GM19395 (cell line): ENCODE data around the gene FOCAD.

Source experiments
- ATAC-seq: cut with Tn5 transposase; IDR thresholded peaks from one replicate; pipeline ENCODE4 v1.9.1; 2021; ENCODE audit warnings: mild to moderate bottlenecking, moderate library complexity; ENCODE audit not compliant: unreplicated experiment

FOCAD gene

DNA sequence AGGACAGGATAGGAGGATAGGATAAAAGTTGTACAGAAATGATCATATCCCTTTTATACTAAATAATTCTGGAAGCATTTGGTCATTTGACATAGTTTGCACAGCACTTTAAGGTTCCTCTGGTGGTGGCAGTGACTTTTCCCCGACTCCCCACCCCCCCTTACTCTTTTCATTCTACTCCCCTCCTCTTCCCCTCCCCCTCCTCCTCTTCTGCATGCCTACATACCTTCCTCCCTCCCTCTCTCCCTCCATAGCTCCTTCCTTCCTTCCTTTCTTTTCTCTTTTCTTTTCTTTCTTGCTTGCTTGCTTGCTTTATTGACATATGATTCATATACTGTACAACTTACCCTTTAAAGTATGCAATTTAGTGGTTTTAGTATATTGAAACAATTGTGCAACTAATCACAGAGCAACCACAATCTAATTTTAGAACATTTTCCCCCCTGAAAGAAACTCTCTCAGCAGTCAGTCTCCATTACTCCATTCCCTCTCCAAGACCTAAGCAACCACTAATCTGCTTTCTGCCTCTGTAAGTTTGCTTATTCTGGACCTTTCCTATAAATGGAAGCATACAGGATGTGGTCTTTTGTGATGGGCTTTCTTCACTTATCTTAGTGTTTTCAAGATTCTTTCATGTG is 188.4 kb downstream of the FOCAD start:
- ATAC-seq: no peak

DNA sequence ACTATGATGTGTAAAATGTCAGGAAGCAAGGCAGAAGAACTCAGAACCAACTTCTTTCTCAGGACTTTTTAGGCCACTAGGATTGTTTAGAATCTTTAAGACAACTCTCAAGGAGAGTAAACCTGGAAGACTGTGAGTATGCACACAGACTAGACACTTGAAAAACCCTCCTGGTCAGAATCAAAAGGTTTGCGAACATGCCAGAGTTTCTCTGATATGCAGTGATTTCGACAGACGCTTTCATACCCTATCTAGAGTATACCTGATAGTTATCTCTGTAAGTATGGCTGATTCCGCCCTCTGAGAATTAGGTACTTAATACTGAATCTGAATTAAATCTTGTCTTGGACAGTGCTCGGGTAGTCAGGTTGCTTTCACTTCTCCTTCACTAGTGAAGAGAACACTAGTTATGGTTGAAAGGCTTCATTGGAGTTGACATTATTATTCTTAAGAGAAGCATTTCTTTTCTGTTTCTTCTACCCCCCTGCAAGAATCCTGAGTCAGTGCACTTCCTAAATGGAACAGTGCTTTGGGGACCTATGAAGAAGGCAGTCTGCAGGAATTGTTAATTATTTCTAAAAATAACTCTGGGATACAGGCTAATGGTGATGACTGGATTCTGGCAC is 189.3 kb downstream of the FOCAD start:
- ATAC-seq: no peak

DNA sequence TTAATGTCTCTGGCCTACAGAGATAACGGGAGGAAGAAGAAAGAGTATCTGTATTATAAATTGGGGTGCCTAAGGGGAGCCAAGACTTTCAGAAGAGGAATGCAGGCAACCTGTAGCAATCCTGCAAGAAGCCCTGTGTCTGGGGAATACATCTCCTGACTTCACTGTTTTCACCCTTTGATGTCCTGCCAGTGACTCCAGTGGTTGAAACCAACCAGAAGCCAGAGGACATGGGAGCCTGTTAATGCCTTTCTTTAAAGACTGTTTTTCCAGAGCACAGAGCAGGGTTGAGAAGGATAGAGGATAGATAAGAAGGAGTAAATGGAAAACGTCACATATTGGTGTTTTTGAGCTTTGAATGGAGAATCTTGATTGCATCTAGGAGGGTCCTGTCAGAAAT is 196.2 kb downstream of the FOCAD start:
- no peak for ATAC-seq

DNA sequence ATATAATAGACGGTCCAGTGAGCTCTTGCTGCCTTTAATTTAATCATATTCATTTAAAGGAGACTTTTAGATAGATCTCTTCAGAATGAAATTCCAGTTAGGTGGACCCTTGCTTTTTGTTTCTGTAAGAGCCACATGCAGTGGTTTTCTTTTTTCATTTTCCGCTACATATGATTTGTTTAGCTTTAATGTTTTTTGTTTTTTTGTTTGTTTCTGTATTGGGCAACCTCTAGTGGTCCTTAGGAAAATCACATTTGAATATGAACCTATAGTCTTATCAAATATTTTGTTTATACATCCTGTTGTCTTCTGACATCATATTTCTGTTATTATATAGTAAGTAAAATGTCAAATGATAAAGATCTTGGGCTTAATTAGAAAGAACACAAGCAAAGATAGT is 196.6 kb downstream of the FOCAD start:
- ATAC-seq: no peak

DNA sequence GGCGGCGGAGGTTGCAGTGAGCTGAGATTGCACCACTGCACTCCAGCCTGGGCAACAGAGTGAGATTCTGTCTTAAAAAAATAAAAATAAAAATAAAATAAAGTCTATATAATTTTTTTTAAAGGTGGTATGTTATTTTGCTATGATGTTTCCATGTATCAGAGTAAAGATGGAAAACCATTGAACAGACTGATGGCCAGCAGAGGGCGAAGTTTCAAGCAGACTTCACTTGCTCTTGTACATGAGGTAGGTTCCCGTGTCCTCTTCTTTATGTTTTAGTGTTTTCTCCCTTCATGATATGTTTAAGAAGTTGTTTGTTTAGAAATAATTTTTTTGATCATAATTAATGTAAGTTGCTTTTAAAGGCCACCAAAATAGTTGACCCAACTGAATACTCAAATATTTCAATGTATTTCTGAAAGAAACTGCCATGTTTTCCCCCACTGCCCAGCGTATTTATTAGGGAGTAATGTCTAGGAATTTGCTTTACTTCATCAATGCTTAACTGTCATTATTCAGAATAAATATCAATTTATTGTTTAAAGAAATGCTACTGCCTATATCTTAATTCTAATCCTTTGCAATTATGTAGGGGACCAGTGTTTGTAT is 201.0 kb downstream of the FOCAD start:
- peak; percentile 68 for ATAC-seq

DNA sequence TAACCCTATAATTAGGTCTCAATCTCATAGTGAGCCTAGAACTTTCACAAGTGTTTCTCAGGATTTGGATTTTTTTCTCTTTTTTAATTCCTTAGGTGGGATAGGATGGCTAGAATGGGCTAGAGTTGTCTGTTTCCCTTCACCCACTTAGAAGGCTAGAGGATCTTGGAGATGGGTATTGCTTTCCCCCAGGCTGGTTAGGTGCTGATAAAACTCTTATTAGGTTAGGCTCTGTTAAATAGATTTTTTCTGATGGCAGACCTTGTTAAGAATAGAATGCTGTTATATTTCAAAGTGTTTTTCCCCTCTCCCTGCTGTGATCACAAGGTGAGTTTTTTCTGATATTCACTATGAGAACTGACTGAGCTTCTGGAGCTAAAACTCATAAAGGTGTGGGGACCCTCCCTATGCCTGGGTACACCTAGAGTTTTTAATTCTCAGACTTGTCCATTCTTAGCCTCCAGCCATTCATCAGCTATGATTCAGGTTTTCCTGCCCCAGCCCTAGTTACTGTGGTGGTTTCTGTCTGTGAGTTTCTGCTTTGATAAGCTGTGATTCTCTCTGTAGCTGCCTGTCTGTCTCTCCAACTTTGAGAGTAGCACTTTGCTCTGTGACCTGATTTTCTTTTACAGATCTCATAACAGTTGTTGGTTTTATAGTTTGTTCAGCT is 215.0 kb downstream of the FOCAD start:
- ATAC-seq: no peak

DNA sequence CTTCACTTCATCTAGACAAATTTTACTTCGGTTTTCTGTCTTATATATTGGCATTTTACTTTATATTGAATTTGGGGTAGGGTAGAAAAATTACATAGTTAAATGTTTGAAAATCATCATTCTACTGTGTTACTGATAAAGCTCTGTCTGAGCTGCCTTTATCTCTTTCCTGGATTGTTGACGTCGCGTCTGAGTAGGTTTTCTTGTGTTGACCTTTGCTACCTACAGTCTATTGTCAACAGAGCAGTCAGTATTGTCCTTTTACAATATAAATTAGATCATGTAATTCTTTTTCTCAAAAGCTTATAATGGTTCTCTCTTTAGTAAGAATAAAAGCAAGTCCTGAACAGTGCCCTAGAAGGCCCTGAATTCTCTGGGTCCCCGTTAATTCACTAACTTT is 219.2 kb downstream of the FOCAD start:
- no peak for ATAC-seq

DNA sequence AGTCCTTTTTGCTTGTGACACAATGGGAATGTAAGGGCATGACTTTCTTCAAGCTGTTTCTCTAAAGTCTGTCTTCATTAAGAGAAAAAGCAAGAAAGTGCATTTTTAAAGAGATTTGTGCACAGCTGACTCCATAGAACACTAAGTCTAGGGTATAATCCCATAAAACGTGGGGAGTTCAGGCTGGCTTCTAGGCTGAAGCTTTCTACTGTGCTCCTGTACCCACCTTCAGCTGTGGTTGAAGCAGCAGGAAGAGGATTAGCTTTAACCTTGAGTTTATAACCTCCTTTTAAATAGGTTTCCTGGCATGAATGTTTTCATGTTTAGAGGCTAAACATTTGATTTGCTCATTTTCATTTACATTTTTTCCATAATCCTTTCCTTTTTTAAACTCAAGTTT is 220.9 kb downstream of the FOCAD start:
- ATAC-seq: no peak

DNA sequence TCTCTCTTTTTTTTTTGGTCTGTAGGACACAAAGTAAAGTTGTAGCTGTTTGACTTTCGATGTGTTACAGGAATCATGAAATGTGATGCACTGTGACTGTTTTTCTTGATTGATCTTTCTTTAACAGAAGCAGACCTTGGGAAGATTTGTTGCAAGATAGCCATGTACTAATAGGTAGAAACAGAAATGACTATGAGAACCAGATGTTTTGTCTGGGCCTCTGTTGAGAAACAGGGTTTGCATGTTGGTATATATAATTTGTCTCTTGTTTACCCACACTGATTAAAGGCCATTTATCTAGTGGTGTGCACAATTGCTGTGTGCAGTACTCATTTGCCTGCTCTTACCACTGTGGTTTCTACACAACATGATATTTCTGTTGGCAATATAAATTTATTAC is 222.3 kb downstream of the FOCAD start:
- no peak for ATAC-seq

DNA sequence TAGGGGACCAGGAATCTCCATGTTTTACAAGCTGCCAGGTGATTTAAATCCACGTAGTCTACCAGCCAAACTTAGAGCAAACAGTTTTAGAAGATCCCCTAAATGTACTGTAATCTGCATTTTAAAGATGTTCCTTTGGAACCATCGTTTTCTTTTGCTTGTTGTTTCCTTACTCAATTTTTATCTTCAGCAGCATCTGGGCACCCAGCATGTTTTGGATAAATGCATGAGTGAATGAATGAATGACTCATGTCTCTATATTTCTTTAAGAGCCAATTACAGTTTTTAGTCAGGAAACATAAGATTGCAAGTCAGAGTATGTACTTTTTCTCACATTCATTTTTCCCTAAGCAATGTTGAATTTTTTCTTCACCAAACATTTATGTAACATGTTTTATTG is 224.4 kb downstream of the FOCAD start:
- no peak for ATAC-seq

DNA sequence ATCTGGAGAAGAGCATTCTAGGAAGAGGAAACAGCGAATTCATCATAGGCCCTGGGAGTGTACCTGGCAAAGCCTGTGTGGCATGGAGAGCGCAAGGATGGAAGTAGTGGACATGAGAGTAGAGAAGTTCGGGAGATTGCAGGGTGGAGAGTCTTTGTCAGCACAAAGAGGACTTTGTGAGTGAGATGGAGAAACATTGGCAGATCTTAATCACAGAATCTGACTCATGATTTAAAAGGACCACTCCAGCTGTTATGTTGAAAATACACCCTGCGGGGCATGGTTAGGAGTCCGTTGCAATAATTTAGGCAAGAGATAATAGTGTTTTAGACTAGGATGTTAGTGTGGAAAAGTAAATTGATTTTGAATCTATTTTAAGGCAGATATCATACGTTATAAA is 230.5 kb downstream of the FOCAD start:
- ATAC-seq: no peak

DNA sequence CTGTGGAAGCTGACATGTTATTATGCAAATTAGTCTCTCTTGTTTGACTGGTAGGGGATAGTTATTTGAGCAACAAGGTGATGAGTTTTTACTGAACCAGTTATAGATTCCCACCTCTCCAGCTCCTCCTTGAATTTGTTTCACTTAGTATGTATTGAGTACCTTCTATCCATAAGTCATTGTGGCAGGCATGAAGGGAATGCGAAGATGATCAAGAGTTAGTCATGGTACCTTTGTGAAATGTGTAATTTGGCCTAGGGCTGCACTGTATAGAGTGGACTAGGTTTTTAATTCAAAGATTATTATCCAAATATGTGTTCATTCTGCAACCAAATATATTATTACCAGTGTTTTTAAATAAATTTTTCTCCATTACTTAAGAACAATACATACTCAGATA is 237.3 kb downstream of the FOCAD start:
- no peak for ATAC-seq

DNA sequence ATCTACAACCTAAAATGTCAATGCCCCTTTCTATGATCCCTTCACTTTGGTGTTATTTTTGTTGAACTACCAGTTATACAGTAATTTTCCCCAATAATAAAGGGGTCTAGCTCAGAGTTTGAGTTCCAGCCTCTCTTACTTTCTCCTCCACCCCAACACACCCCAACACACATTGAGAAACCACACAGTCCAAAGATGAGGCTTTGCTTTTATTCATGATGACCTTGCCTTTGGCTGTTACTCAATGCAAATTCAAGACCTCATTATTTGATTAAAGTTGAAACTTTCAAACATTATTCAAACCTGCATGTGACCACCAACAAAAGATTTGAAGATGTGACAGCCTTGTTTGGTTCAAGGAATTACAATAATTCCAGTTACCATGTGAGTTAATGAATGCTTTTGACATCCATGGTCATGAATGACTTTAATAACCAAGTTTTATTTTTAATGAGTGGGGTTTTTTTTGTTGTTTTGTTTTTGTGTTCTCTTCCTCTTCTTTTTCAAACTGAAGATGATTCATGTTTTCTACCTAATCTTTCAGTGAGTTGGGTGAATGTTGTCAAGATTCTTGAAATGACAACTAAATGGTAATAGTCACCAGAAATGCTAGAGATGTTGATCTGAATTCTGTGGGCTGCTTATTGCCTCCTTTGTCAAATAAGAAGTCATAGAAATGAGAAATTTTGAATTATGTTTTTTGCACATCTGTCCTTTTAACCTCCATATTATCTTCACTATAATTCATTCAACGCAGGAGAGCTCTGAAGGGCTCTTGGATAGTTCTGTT is 241.4 kb downstream of the FOCAD start:
- no peak for ATAC-seq

DNA sequence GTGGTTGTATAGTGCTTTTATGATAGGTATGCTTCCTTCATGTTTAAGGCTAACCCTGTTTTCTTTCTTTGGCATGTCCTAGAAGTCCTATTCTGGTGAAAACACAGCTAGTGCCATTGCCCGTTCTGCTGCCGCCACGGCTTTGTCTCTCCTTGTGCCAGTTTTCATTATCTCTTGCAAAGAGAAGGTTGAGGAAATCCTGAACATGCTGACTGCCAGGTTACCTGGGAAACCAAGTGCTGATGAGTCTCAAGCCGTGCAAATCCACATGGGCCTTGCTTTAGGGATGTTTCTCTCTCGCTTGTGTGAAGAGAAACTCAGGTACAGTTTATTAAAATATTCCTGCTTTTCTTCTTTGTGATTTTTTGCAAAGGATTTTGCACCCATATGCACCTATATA is 245.2 kb downstream of the FOCAD start:
- ATAC-seq: no peak

DNA sequence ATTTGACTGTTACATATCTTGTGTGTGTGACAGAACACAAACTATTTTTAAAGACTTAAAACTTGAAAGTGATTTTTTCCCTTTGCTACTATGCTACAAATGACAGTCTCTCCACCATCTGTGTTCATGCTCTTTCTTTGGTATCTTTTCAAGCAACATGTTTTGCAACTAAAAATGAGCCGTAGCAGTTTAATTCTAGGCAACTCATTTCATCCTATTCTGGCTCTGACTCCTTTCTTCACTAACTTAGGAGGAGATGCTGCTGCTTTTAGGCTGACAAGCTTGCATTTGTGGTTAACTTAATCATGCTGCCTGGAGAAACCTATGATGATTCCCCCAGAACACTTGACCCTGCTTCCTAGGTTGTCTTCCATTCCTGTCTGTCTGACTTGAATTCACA is 246.8 kb downstream of the FOCAD start:
- no peak for ATAC-seq

DNA sequence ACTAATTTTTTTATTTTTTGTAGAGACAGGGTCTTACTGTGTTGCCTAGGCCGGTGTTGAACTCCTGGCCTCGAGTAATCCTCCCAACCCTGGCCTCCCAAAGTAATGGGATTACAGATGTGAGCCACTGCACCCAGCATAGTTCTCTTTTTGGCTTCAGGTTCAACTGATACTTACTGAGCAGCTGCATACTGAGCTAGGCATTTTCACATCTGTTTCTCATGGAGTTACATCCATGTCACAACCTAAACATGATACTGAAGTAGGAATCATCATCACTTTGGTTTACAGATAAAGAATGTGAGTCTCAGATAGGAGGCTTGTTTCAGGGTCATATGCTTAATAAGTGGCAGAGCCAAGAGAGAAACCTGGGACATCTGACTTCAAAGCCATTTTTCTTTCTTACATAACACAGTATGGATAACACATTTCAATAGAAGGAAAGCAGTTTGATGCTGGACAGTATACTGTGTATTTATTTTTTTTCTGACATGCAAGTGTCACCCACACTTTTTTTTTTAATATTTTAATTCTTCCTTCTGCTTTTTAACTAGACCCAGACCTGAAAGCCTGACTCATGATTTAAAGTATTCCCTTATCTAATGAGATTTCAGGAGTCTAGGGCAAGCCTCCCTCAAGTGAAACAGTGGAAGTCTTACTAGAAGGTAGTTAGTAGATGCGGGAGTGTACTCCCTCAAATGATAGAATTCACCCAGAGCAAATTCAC is 256.6 kb downstream of the FOCAD start:
- peak; percentile 53 for ATAC-seq

DNA sequence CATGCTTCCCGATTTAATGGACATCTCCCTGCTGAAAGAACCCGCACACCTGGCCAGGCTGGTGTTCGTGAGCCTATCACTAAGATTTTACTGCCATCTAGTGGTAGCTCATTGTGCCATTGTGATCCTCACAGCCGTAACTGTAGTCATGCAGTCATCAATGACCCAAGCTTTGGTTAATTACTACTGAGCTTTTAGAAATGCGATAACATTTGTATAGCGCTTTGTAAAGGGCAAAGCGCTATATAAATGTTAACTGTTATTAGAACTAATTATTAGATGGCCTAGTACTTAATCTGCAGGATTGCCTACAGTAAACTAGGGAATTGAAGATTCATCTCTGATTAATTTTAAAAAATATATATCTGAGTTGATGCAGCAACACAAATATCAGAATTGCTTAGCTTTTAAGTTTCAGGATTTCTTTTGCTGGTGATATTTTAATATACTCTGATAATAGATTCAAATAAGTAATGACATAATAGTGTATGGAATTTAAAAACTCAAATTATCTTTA is 257.2 kb downstream of the FOCAD start:
- peak; percentile 99 for ATAC-seq

DNA sequence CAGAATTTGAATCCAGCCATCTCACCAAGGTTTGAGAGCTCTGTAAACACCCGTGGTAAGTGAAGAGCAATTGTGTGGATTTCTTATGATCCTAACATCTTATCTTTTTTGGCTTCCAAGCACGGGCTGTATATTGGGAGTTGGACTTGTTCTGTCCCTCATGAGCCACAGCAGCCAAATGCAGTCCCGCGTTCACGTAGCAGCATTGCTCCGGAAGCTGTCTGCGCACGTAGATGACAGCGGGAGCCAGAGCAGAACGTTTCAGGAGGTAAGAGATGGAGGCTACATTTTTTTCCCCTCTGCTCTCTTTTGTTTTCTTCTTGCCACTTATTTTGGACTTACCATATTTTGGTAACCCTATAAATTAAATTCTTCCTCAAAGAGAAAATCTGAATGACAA is 260.4 kb downstream of the FOCAD start:
- no peak for ATAC-seq

DNA sequence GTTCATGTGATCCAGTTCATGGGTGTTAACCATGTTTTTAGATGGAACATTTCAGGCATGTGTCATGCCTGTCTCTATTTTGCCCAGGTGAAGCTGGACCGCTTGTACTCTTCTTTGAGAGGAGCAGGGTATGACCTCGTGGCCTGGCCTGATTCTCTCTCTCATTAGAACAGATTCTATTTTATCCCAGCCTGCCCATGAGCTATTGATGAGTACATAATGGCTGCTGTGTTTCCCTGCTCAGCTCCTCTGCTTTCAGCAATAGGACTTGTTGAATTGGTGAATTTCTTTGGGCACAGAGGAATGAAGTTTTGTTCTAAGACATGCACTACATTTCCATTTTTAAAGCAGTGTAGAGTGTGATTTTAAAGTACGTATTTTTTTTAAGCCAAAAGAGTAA is 261.2 kb downstream of the FOCAD start:
- ATAC-seq: no peak

DNA sequence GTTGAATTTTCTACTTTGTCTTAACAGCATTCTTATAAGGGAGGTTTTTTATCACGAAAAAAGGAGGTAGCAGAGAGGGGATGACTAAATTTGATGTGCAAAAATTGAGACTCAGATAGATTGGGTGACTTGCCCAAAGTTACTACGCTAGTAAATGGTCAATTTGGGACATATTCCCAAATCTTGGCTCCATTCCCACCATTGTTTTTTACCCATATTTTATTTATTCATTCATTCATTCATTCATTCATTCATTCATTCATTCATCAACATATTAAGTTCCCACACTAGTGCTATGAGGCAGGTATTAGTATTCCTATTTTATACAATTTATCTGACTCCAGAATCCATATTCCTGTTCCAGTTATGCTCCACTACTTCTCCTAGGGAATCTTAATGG is 261.8 kb downstream of the FOCAD start:
- ATAC-seq: no peak
